Heart left ventricle (tissue), 16 donors: ENCODE data around the gene KY. TPM values are rescaled to one million over a fixed set of nuclear protein-coding genes. Genes with fewer than 3 reads are reported as not detected.

Experiments
- ATAC-seq, 4 donors: fragments of 200-7000 bp; cut with Tn5 transposase; one replicate each; pipeline ENCODE4 v1.9.1; 2020 to 2022; ENCODE audit warnings: moderate library complexity in 4 of 4, mild to moderate bottlenecking in 3 of 4, moderate number of reproducible peaks in 1 of 4
- DNase-seq, 5 donors: peaks; one replicate each; pipeline ENCODE4 v3.0.0-alpha.2; 2020
- H3K27ac ChIP-seq, 12 donors: fragments of 200-600 bp; sonication (generic) in 4 of 12; one replicate each; pipeline versions ENCODE4 v1.5.0 to v1.8.0; 2016 to 2022; ENCODE audit warnings: mild to moderate bottlenecking in 2 of 12
- H3K27me3 ChIP-seq, 9 donors: fragments of 200-600 bp; sonication (generic) in 2 of 9; one replicate each; pipeline versions ENCODE4 v1.5.1 to v1.8.0; 2016 to 2022; ENCODE audit warnings: mild to moderate bottlenecking in 3 of 9
- H3K36me3 ChIP-seq, 9 donors: fragments of 200-600 bp; sonication (generic) in 2 of 9; one replicate each; pipeline versions ENCODE4 v1.5.0 to v1.8.0; 2018 to 2022; ENCODE audit warnings: mild to moderate bottlenecking in 2 of 9
- H3K4me1 ChIP-seq, 12 donors: fragments of 200-600 bp; sonication (generic) in 4 of 12; one replicate each; pipeline versions ENCODE4 v1.5.0 to v1.8.0; 2016 to 2022; ENCODE audit warnings: mild to moderate bottlenecking in 3 of 12
- H3K4me3 ChIP-seq, 12 donors: fragments of 200-600 bp; sonication (generic) in 4 of 12; one replicate each; pipeline versions ENCODE4 v1.5.0 to v1.8.0; 2017 to 2022; ENCODE audit warnings: mild to moderate bottlenecking in 9 of 12, moderate library complexity in 4 of 12
- H3K9me3 ChIP-seq, 12 donors: fragments of 200-600 bp; sonication (generic) in 4 of 12; one replicate each; pipeline versions ENCODE4 v1.5.0 to v1.8.0; 2016 to 2022; ENCODE audit warnings: mild to moderate bottlenecking in 1 of 12
- POLR2A ChIP-seq, 2 donors: fragments of 450-650 bp; IDR thresholded peaks; one replicate each; pipeline ENCODE4 v1.6.1; 2017; ENCODE audit warnings: antibody characterized with exemption in 2 of 2, mild to moderate bottlenecking in 2 of 2, moderate library complexity in 2 of 2
- WGBS, 4 donors: extraction: QIAGEN DNeasy Blood & Tissue Kit in 2 of 4; methylation state at CpG; one replicate each; pipeline versions ENCODE4 v1.1.5 to v1.1.7; 2013 to 2018; 5-methylcytosine and 5-hydroxymethylcytosine counted together
- intact Hi-C, 10 donors: fragments of 100-400 bp; cut with DNase I; formaldehyde crosslinking; loops; one replicate each; pipeline versions ENCODE4 v1.11.1 to v1.14.2; 2022
- polyA plus RNA-seq, 2 donors: library from polyadenylated mRNA; stranded (reverse); fragments of 200-250 nt; gene quantifications; one replicate each; pipeline ENCODE4 v1.2.3, GENCODE V29; 2013
- total RNA-seq, 9 donors: library from RNA; depleted of rRNA in 2 of 9; stranded (reverse); fragments of >200 nt in 2 of 9; fragmentation: NEBNext Ultra II Directional in 3 of 9; extraction: Animal tissue kit (Norgen Biotek cat#: 25700) in 3 of 9; gene quantifications; one replicate each; pipeline versions ENCODE4 v1.1.0 to v1.2.4, GENCODE V29; 2016 to 2023
- TF ChIP-seq, protein P1 (sequence below), 12 donors: fragments of 200-600 bp; sonication (generic) in 4 of 12; IDR thresholded peaks; one replicate each; pipeline versions ENCODE4 v1.5.0 to v1.8.0; 2018 to 2022; ENCODE audit warnings: antibody characterized with exemption in 12 of 12, mild to moderate bottlenecking in 5 of 12
- donor health status: ischemic (EF 13 %, LVEDD 7.1; RV severe dilation, severe dysfunction).
- donor health status: healthy with polysubstance abuse.
- donor health status: DM: no; HTN: yes; CAD: no.
- donor health status: DM: no; HTN: no; CAD: no.
- donor health status: ischemic (EF 25% LVEDD 6.9; RV normal size, moderate dysfunction).
- donor health status: ischemic (EF 25% LVEDD 5.7; RV mildly dilated, moderate dysfunction).
- donor health status: healthy.
- donor health status: DM: yes; HTN: yes; CAD: no.
- donor health status: ischemic (EF 35%, LVEDD 5.7; RV mildly dilated, moderate dysfunction).
- donor health status: nonischemic (EF 11% LVEDD 7.7; RV severe dilation, severe dysfunction).
- donor health status: DM: yes; HTN: yes; CAD: no.
- donor health status: PGD.
- donor health status: ischemic (EF 29% LVEDD 5.4; RV normal size, mild dysfunction).
- donor health status: nonischemic (EF 23%, LVEDD 6.1; RV moderate dilation, normal function).

The KY gene
- total and polyA plus RNA-seq, 11 donors, result 1.4 to 22.5 (median 8.6) TPM

DNA sequence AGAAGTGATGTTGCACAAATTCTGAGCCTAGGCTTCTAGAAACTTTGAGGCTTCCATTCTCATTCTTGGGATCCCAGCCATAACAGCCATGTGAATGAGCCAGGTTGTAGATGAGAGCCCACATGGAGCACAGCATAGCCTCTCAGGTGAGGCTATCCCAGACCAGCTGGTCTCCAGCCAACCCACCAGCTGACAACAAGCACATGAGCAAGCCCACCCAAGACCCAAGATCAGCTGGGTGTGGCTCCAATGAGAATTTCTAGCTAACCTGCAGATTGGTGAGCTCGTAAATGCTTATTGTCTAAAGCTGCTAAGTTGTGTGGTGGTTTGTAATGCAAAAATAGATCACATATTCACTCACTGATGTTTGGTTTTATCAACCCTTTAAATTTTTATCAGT is 14.4 kb downstream of the KY start:
- 92 to 97% (median 94%) methylated on average over 1 of the region's 1 CpG for WGBS, 4 donors
- no peak overlapping the region for H3K4me3 ChIP-seq
- H3K27ac ChIP-seq, result no peak overlapping the region
- no peak for ATAC-seq
- no peaks in the 10 kb centered on the region for H3K27me3 ChIP-seq
- DNase-seq, result no peak
- TF ChIP-seq POLR2A (IDR thresholded peaks at IDR 0.05), result no peak
- TF ChIP-seq, protein P1, sequence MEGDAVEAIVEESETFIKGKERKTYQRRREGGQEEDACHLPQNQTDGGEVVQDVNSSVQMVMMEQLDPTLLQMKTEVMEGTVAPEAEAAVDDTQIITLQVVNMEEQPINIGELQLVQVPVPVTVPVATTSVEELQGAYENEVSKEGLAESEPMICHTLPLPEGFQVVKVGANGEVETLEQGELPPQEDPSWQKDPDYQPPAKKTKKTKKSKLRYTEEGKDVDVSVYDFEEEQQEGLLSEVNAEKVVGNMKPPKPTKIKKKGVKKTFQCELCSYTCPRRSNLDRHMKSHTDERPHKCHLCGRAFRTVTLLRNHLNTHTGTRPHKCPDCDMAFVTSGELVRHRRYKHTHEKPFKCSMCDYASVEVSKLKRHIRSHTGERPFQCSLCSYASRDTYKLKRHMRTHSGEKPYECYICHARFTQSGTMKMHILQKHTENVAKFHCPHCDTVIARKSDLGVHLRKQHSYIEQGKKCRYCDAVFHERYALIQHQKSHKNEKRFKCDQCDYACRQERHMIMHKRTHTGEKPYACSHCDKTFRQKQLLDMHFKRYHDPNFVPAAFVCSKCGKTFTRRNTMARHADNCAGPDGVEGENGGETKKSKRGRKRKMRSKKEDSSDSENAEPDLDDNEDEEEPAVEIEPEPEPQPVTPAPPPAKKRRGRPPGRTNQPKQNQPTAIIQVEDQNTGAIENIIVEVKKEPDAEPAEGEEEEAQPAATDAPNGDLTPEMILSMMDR (IDR thresholded peaks at IDR 0.05), result no peak
- intact Hi-C loops, result no loop called here
- peaks cover 0 to 16% (median 0%) of the 10 kb centered on the region in 12 donors for H3K9me3 ChIP-seq
- peaks cover 0 to 5% (median 0%) of the 10 kb centered on the region in 12 donors for H3K4me1 ChIP-seq
- no peaks in the 10 kb centered on the region for H3K36me3 ChIP-seq

GRCh38 chr3:134630506-134630905 is 20.3 kb downstream of the KY start:
- Histone ChIP-seq H3K9me3 (peaks cover 0 to 39% (median 2%) of the 10 kb centered on the region in 12 donors), H3K36me3 (peaks cover 0 to 11% (median 3%) of the 10 kb centered on the region in 9 donors), H3K27me3 (no peaks in the 10 kb centered on the region), H3K4me1 (no peaks in the 10 kb centered on the region), H3K27ac (no peak overlapping the region), H3K4me3 (no peak overlapping the region)
- DNase-seq (no peak), ATAC-seq (peak in 1 of 4 donors; percentile 46)
- intact Hi-C loops, result no loop called here
- TF ChIP-seq, protein P1 (IDR thresholded peaks at IDR 0.05), result peak in 3 of 12 donors; percentile 10 to 20 (median 16)
- TF ChIP-seq POLR2A (IDR thresholded peaks at IDR 0.05), result no peak
- 92 to 95% (median 94%) methylated on average over 1 of the region's 1 CpG for WGBS, 4 donors

GRCh38 chr3:134628884-134629283 is 21.9 kb downstream of the KY start:
- TF ChIP-seq, protein P1 (IDR thresholded peaks at IDR 0.05), result no peak
- TF ChIP-seq POLR2A (IDR thresholded peaks at IDR 0.05), result no peak
- no peaks in the 10 kb centered on the region for H3K4me1 ChIP-seq
- 85 to 91% (median 89%) methylated on average over 2 of the region's 2 CpGs for WGBS, 4 donors
- H3K27ac ChIP-seq, result no peak overlapping the region
- H3K9me3 ChIP-seq, result peaks cover 0 to 39% (median 2%) of the 10 kb centered on the region in 12 donors
- DNase-seq (no peak), ATAC-seq (no peak)
- H3K36me3 ChIP-seq, result peaks cover 0 to 11% (median 3%) of the 10 kb centered on the region in 9 donors
- intact Hi-C loops, result no loop called here
- H3K27me3 ChIP-seq, result no peaks in the 10 kb centered on the region
- H3K4me3 ChIP-seq, result no peak overlapping the region

DNA sequence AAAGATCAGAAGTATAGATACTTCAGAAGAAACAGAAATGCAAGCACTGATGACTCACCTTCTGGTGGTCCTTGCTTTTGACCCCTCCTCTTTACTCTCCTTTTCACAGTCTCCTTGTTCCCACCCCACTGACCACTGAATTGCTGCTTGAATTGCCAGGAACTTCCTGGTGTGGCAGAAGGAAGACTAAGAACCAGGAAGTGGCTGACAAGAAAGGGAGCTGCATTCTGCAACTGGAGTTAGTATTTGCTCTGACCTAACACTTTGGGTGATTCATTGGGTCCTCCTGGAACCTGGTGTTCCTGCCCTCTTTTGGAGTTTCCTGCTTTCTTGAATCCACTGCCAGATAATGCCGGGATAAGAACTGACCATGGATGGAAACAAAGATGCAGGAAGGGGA is 23.0 kb downstream of the KY start:
- TF ChIP-seq POLR2A (IDR thresholded peaks at IDR 0.05), result no peak
- TF ChIP-seq, protein P1 (IDR thresholded peaks at IDR 0.05), result no peak
- ATAC-seq (no peak), DNase-seq (no peak)
- H3K4me1 ChIP-seq, result no peaks in the 10 kb centered on the region
- H3K36me3 ChIP-seq, result peaks cover 0 to 11% (median 3%) of the 10 kb centered on the region in 9 donors
- no peaks in the 10 kb centered on the region for H3K27me3 ChIP-seq
- peaks cover 0 to 28% (median 2%) of the 10 kb centered on the region in 12 donors for H3K9me3 ChIP-seq
- intact Hi-C loops, result no loop called here
- WGBS, 4 donors, result 61 to 79% (median 69%) methylated on average over 1 of the region's 1 CpG
- H3K27ac ChIP-seq, result no peak overlapping the region
- no peak overlapping the region for H3K4me3 ChIP-seq
